Adrenal gland (tissue), 12 donors: Measurements from ENCODE around the gene DDI2. TPM values are rescaled to one million over a fixed set of nuclear protein-coding genes. Genes with fewer than 3 reads are reported as not detected.

Experiments
- DNase-seq, 7 donors: peaks; one replicate each; pipeline ENCODE4 v3.0.0-alpha.2; 2019 to 2020
- H3K27ac ChIP-seq, 5 donors: fragments of 200-600 bp; sonication (generic) in 4 of 5; 1 replicate in 3 of 5; 2 replicates in 2 of 5; pipeline versions ENCODE4 v1.5.1 to v1.8.0; 2016 to 2020; ENCODE audit warnings: mild to moderate bottlenecking in 1 of 5
- H3K27me3 ChIP-seq: fragments of 200-600 bp; 2 replicates; pipeline ENCODE4 v1.8.0; 2021
- H3K36me3 ChIP-seq, 2 donors: fragments of 200-600 bp; replicated peaks in 1 of 2; 1 replicate in 1 of 2; 2 replicates in 1 of 2; pipeline versions ENCODE4 v1.5.1 to v1.8.0; 2018 to 2022
- H3K4me1 ChIP-seq, 2 donors: fragments of 200-600 bp; replicated peaks in 1 of 2; 1 replicate in 1 of 2; 2 replicates in 1 of 2; pipeline versions ENCODE4 v1.5.1 to v1.8.0; 2018 to 2021
- H3K4me3 ChIP-seq, 4 donors: fragments of 200-600 bp; sonication (generic) in 3 of 4; one replicate each; pipeline ENCODE4 v1.5.1; 2016 to 2018
- H3K9me3 ChIP-seq, 3 donors: fragments of 200-600 bp; sonication (generic) in 1 of 3; replicated peaks in 1 of 3; 1 replicate in 2 of 3; 2 replicates in 1 of 3; pipeline versions ENCODE4 v1.5.1 to v1.8.0; 2016 to 2021
- POLR2A ChIP-seq, 2 donors: fragments of 450-650 bp; IDR thresholded peaks; one replicate each; pipeline ENCODE4 v1.6.1; 2017; ENCODE audit warnings: antibody characterized with exemption in 2 of 2, mild to moderate bottlenecking in 2 of 2, moderate library complexity in 1 of 2
- whole genome bisulfite sequencing, 4 donors: extraction: QIAGEN DNeasy Blood & Tissue Kit in 2 of 4; methylation state at CpG; one replicate each; pipeline versions ENCODE4 v1.1.5 to v1.1.7; 2013 to 2017; 5-methylcytosine and 5-hydroxymethylcytosine counted together
- intact Hi-C, 2 donors: fragments of 100-400 bp; cut with DNase I; formaldehyde crosslinking; loops; one replicate each; pipeline versions ENCODE4 v1.14.1 to v1.15.0; 2022 to 2023
- polyA plus RNA-seq, 3 donors: library from polyadenylated mRNA; stranded (reverse); fragments of 200-250 nt in 2 of 3; fragments of 350-450 nt in 1 of 3; fragmentation: Illumina TruSeq in 1 of 3; extraction: RNeasy Lipid Tissue Mini Kit (QIAGEN cat#74804) in 1 of 3; gene quantifications; one replicate each; pipeline ENCODE4 v1.2.3, GENCODE V29; 2013 to 2014
- total RNA-seq, 9 donors: library from RNA; depleted of rRNA in 4 of 9; stranded (reverse); fragments of >200 nt in 4 of 9; fragments of 120-200 nt in 1 of 9; fragmentation: NEBNext Ultra II Directional in 1 of 9; extraction: Animal tissue kit (Norgen Biotek cat#: 25700) in 1 of 9; gene quantifications; one replicate each; pipeline versions ENCODE4 v1.1.0 to v1.2.4, GENCODE V29; 2013 to 2023
- TF ChIP-seq, protein P1 (sequence below), 6 experiments: fragments of 450-650 bp in 4 of 6; fragments of 200-600 bp in 2 of 6; sonication (generic) in 1 of 6; IDR thresholded peaks; 1 replicate in 5 of 6; 2 replicates in 1 of 6; pipeline versions ENCODE4 v1.5.1 to v1.8.0; 2016 to 2021; ENCODE audit warnings: antibody characterized with exemption in 6 of 6, mild to moderate bottlenecking in 2 of 6, moderate library complexity in 1 of 6
- donor health status: healthy with polysubstance abuse.
- donor health status: Bipolar disorder and iron deficiency.
- donor health status: DM: yes; HTN: yes; CAD: no.
- donor health status: DM: no; HTN: no; CAD: no.
- donor health status: DM: no; HTN: no; CAD: no.
- donor health status: DM: yes; HTN: yes; CAD: no.

Gene DDI2
- total and polyA plus RNA-seq, 12 donors, result 5.3 to 46.3 (median 27.2) TPM

DNA sequence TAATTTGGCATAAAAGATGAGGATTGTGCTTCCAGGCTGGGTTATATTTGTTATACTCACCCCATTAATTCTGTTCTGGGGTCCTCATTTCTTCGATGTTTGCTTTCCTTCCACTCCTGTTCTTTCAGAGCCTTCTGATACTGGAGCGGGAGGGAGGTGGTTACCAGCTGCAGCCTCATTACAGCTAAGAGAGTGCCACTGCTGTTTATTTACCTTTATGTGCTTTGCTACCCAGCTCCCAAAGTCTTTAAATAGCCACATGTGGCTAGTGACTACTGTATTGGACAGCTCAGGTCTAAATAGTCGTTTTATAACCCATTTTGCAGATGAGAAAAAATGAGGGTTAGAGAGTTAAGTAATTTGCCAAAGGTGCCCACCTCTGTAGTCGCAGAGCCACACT is 92.0 kb downstream of the DDI2 start:
- Histone ChIP-seq H3K4me1 (peaks cover 7 to 13% of the 10 kb centered on the region in 2 donors), H3K4me3 (no peak overlapping the region), H3K9me3 (no peaks in the 10 kb centered on the region), H3K36me3 (no peaks in the 10 kb centered on the region), H3K27me3 (no peaks in the 10 kb centered on the region), H3K27ac (no peak overlapping the region)
- no peak for TF ChIP-seq POLR2A (IDR thresholded peaks at IDR 0.05)
- TF ChIP-seq, protein P1, sequence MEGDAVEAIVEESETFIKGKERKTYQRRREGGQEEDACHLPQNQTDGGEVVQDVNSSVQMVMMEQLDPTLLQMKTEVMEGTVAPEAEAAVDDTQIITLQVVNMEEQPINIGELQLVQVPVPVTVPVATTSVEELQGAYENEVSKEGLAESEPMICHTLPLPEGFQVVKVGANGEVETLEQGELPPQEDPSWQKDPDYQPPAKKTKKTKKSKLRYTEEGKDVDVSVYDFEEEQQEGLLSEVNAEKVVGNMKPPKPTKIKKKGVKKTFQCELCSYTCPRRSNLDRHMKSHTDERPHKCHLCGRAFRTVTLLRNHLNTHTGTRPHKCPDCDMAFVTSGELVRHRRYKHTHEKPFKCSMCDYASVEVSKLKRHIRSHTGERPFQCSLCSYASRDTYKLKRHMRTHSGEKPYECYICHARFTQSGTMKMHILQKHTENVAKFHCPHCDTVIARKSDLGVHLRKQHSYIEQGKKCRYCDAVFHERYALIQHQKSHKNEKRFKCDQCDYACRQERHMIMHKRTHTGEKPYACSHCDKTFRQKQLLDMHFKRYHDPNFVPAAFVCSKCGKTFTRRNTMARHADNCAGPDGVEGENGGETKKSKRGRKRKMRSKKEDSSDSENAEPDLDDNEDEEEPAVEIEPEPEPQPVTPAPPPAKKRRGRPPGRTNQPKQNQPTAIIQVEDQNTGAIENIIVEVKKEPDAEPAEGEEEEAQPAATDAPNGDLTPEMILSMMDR (IDR thresholded peaks at IDR 0.05), result no peak
- intact Hi-C loops, result no loop called here
- WGBS, 4 donors, result 92 to 94% (median 93%) methylated on average over 4 of the region's 4 CpGs
- no peak for DNase-seq

DNA sequence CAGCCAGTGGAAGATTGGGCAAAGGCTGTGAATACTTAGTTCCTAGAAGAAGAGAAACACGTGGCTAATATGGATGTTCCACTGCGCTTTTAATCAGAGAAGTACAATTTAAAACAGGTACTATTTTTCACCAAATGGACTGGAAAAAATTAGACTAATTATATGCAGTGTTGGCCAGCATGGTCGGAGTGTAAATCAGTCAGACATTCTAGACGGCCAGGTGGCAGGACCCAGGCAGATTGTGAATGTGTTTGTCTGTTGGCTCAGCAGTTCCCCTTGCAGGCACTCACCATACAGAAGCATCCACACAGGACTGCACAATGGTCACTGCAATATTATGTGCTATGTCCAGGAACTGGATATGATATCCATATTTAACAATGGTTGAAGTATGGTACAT is 94.9 kb downstream of the DDI2 start:
- H3K36me3 ChIP-seq, result peaks cover 0 to 15% of the 10 kb centered on the region in 2 donors
- H3K4me3 ChIP-seq, result no peak overlapping the region
- H3K27ac ChIP-seq, result no peak overlapping the region
- H3K4me1 ChIP-seq, result peaks cover 8 to 15% of the 10 kb centered on the region in 2 donors
- H3K9me3 ChIP-seq, result no peaks in the 10 kb centered on the region
- WGBS, 4 donors, result 78 to 82% (median 80%) methylated on average over 4 of the region's 4 CpGs
- TF ChIP-seq POLR2A (IDR thresholded peaks at IDR 0.05), result no peak
- TF ChIP-seq, protein P1 (IDR thresholded peaks at IDR 0.05), result no peak
- no peak for DNase-seq
- intact Hi-C loops, result no loop called here
- no peaks in the 10 kb centered on the region for H3K27me3 ChIP-seq

DNA sequence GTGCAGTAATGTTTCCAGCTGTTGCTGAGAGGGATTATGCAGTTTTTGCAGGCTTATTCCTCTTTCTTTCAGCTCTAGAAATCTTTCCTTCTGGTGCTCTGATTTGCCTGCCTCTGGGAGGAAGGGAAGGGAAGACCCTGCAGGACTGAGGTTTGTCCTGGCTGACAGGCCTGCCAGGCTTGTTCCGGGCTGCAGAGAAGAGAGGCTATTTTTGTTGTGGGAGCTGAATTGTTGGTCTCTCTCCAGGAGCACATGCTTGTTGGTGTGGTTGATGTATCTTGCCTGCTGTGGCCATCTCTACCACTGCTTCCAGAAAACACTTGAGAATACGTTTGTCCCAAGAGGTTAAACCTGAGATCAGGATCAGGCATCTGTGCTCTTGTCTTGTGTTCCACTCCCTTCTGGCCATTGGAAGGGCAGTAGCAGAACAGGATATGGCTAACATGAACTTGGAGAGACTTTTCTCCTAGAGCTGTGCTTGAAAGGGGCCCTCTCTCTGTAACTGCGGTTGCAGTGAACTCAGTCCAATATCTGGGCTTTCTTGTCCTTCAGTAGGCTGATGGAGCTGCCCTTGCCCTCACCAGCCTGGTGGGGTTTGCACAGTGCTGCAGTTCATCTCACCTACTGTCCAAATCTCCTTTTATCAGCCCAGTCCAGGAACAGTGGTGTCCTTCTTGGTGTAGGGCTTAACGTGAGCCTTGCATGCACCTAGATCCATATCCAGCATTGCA is 97.3 kb downstream of the DDI2 start:
- Histone ChIP-seq H3K27me3 (no peaks in the 10 kb centered on the region), H3K27ac (peak overlapping the region in 2 of 5 donors; percentile 21 to 49), H3K4me1 (peaks cover 8 to 18% of the 10 kb centered on the region in 2 donors), H3K36me3 (peaks cover 0 to 38% of the 10 kb centered on the region in 2 donors), H3K9me3 (no peaks in the 10 kb centered on the region), H3K4me3 (no peak overlapping the region)
- DNase-seq, result no peak
- no peak for TF ChIP-seq POLR2A (IDR thresholded peaks at IDR 0.05)
- TF ChIP-seq, protein P1 (IDR thresholded peaks at IDR 0.05), result no peak
- intact Hi-C loops, result no loop called here
- 45 to 68% (median 57%) methylated on average over 3 to 4 of the region's 4 CpGs for WGBS, 4 donors

DNA sequence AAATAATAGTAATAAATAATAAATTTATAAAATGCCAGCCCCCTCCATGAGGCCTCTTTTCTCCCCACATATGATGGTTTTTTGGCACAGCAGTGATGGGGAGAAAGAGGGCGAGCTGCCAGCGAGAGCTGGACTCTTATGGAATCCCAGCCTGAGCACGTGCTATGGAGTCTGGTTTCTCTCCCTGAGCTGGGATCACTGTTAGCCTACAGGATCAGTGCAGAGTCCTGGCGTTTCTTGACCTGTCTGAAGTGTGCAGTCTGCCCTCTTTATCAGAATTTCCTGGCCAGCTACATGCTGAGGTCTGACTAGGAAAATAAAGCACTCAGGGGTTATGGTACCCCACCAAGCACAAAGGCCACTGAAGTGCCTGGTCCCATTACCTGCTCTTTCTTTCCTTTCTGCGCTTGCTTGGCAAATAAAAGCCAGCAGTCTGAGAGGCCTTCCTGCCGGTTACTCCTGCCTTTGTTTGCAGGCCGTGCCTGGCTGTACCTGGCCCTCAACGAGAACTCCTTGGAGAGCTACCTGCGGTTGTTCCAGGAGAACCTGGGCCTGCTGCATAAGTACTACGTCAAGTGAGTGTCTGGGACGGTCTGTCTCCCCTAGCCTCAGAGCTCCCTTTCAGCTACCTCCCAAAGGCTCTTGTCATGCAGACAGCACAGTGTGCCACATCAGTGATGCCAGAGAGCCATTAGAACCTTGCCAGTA is 100.3 kb downstream of the DDI2 start:
- no peaks in the 10 kb centered on the region for H3K27me3 ChIP-seq
- peak overlapping the region in 2 of 5 donors; percentile 34 to 67 for H3K27ac ChIP-seq
- intact Hi-C loops, result no loop called here
- no peak for DNase-seq
- H3K9me3 ChIP-seq, result no peaks in the 10 kb centered on the region
- TF ChIP-seq, protein P1 (IDR thresholded peaks at IDR 0.05), result no peak
- no peak for TF ChIP-seq POLR2A (IDR thresholded peaks at IDR 0.05)
- H3K4me3 ChIP-seq, result no peak overlapping the region
- 89 to 94% (median 92%) methylated on average over 7 to 11 of the region's 11 CpGs for WGBS, 4 donors
- peaks cover 0 to 65% of the 10 kb centered on the region in 2 donors for H3K36me3 ChIP-seq
- H3K4me1 ChIP-seq, result peaks cover 8 to 18% of the 10 kb centered on the region in 2 donors
